Keratinocyte (primary cell): ENCODE data around the gene CD36. TPM values are rescaled to one million over a fixed set of nuclear protein-coding genes. Genes with fewer than 3 reads are reported as not detected.

Source experiments
- DNase-seq: peaks from one replicate; pipeline ENCODE4 v3.0.0-alpha.2; 2011; ENCODE audit warnings: low read depth, missing footprints, low spot score
- FAIRE-seq: peaks from 2 replicates; lab custom pipeline; 2011; peaks lifted over from hg19 to GRCh38; lab: Jason Lieb, UNC
- H2AFZ ChIP-seq: 2 replicates; pipeline ENCODE4 v1.6.0; 2012; ENCODE audit warnings: low read length, control low read depth, inconsistent platforms; ENCODE audit not compliant: control insufficient read depth
- H3K27ac ChIP-seq: 2 replicates; pipeline ENCODE4 v1.5.1; 2011; ENCODE audit warnings: low read length; ENCODE audit not compliant: control insufficient read depth, insufficient read depth
- H3K27me3 ChIP-seq: 3 replicates; pipeline ENCODE4 v1.6.0; 2011; ENCODE audit warnings: low read length; ENCODE audit not compliant: control insufficient read depth, insufficient read depth; ENCODE audit errors: extremely low read depth
- H3K36me3 ChIP-seq, 2 experiments: 2 replicates in 1 of 2; 3 replicates in 1 of 2; pipeline ENCODE4 v1.5.1; 2011; ENCODE audit warnings: low read length in 2 of 2, mild to moderate bottlenecking in 1 of 2; ENCODE audit not compliant: control insufficient read depth in 2 of 2, insufficient read depth in 2 of 2; ENCODE audit errors: extremely low read depth in 1 of 2
- H3K4me1 ChIP-seq: 3 replicates; pipeline ENCODE4 v1.5.1; 2011; ENCODE audit warnings: low read length; ENCODE audit not compliant: control insufficient read depth, insufficient read depth; ENCODE audit errors: extremely low read depth
- H3K4me2 ChIP-seq: 3 replicates; pipeline ENCODE4 v1.6.0; 2011; ENCODE audit warnings: low read depth, low read length; ENCODE audit not compliant: control insufficient read depth, insufficient read depth; ENCODE audit errors: extremely low read depth
- H3K4me3 ChIP-seq, 3 experiments: fragments of 200-600 bp in 1 of 3; sonication (generic) in 1 of 3; 2 replicates in 2 of 3; 3 replicates in 1 of 3; pipeline ENCODE4 v1.5.1; 2011 to 2016; ENCODE audit warnings: low read length in 3 of 3, mild to moderate bottlenecking in 3 of 3, control low read depth in 2 of 3, inconsistent platforms in 1 of 3, low read depth in 1 of 3, mixed read lengths in 1 of 3, mixed run types in 1 of 3, moderate library complexity in 1 of 3; ENCODE audit not compliant: control insufficient read depth in 2 of 3, insufficient read depth in 2 of 3; ENCODE audit errors: extremely low read depth in 1 of 3
- H3K79me2 ChIP-seq: 2 replicates; pipeline ENCODE4 v1.6.0; 2012; ENCODE audit warnings: low read length; ENCODE audit not compliant: control insufficient read depth, insufficient read depth
- H3K9ac ChIP-seq: 3 replicates; pipeline ENCODE4 v1.6.0; 2011; ENCODE audit warnings: low read length; ENCODE audit not compliant: control insufficient read depth, insufficient read depth; ENCODE audit errors: extremely low read depth
- H3K9me1 ChIP-seq: 3 replicates; pipeline ENCODE4 v1.6.0; 2011; ENCODE audit warnings: low read length; ENCODE audit not compliant: control insufficient read depth, insufficient read depth; ENCODE audit errors: extremely low read depth
- H3K9me3 ChIP-seq: 2 replicates; pipeline ENCODE4 v1.5.1; 2012; ENCODE audit warnings: low read depth, low read length; ENCODE audit not compliant: control insufficient read depth
- H4K20me1 ChIP-seq: 3 replicates; pipeline ENCODE4 v1.6.0; 2011; ENCODE audit warnings: low read length; ENCODE audit not compliant: control insufficient read depth, insufficient read depth; ENCODE audit errors: extremely low read depth
- EZH2 ChIP-seq: IDR thresholded peaks from one replicate; pipeline ENCODE4 v1.6.1; 2012; ENCODE audit warnings: inconsistent platforms, mild to moderate bottlenecking, low read length, moderate library complexity
- dilution Hi-C: fragments of 300-500 bp; cut with MboI; formaldehyde crosslinking; loops from one replicate; pipeline ENCODE4 v1.7.0; 2020; ENCODE audit warnings: low sequenced_read_pairs; ENCODE audit not compliant: extremely low pct_ligation_motif_present
- polyA plus RNA-seq, 5 experiments: library from polyadenylated mRNA; depleted of rRNA in 3 of 5; stranded (reverse) in 3 of 5; stranded (forward) in 1 of 5; unstranded in 1 of 5; fragments of >200 nt; gene quantifications; 1 replicate in 1 of 5; 2 replicates in 3 of 5; 3 replicates in 1 of 5; pipeline versions ENCODE4 v1.2.1 to v1.2.3, GENCODE V29; 2011 to 2012; ENCODE audit warnings: missing spikeins in 2 of 5, low read depth in 1 of 5, low replicate concordance in 1 of 5
- TF ChIP-seq, protein P1 (sequence below), 3 experiments: IDR thresholded peaks in 1 of 3; conservative IDR thresholded peaks in 1 of 3; optimal IDR thresholded peaks in 1 of 3; 2 replicates in 2 of 3; 3 replicates in 1 of 3; pipeline versions ENCODE3 to v1.5.1; 2011; ENCODE audit warnings: low read length in 3 of 3, mild to moderate bottlenecking in 3 of 3, moderate library complexity in 2 of 3, control low read depth in 1 of 3, inconsistent platforms in 1 of 3; ENCODE audit not compliant: insufficient read depth in 2 of 3; ENCODE audit errors: extremely low read depth in 1 of 3

CD36 gene
- polyA plus RNA-seq, 1 donor (not counting 4 experiments of a cell fraction or from before 2014, with no cell fraction given): 0.59 TPM

GRCh38 chr7:80596933-80597517 is 41.4 kb upstream of the CD36 start:
- no peak for FAIRE-seq
- DNase-seq: no peak
- no peak overlapping the region for H2AFZ ChIP-seq
- H3K27me3 ChIP-seq: no peaks in the 10 kb centered on the region
- no peaks in the 10 kb centered on the region for H4K20me1 ChIP-seq
- no peak overlapping the region for H3K9ac ChIP-seq
- no peaks in the 10 kb centered on the region for H3K9me1 ChIP-seq
- no peaks in the 10 kb centered on the region for H3K4me1 ChIP-seq
- no peaks in the 10 kb centered on the region for H3K36me3 ChIP-seq
- H3K79me2 ChIP-seq: no peaks in the 10 kb centered on the region
- no peaks in the 10 kb centered on the region for H3K9me3 ChIP-seq
- dilution Hi-C loops: no loop called here
- no peak for TF ChIP-seq EZH2
- TF ChIP-seq, protein P1, sequence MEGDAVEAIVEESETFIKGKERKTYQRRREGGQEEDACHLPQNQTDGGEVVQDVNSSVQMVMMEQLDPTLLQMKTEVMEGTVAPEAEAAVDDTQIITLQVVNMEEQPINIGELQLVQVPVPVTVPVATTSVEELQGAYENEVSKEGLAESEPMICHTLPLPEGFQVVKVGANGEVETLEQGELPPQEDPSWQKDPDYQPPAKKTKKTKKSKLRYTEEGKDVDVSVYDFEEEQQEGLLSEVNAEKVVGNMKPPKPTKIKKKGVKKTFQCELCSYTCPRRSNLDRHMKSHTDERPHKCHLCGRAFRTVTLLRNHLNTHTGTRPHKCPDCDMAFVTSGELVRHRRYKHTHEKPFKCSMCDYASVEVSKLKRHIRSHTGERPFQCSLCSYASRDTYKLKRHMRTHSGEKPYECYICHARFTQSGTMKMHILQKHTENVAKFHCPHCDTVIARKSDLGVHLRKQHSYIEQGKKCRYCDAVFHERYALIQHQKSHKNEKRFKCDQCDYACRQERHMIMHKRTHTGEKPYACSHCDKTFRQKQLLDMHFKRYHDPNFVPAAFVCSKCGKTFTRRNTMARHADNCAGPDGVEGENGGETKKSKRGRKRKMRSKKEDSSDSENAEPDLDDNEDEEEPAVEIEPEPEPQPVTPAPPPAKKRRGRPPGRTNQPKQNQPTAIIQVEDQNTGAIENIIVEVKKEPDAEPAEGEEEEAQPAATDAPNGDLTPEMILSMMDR (optimal IDR thresholded peaks at IDR 0.05 in 1 of 3, IDR thresholded peaks at IDR 0.05 in 1 of 3, conservative IDR thresholded peaks at IDR 0.05 in 1 of 3; ENCODE audit: extremely low read depth in 1 of 3, insufficient read depth in 2 of 3, low read length in 3 of 3): no peak
- no peak overlapping the region for H3K4me3 ChIP-seq
- H3K27ac ChIP-seq: no peak overlapping the region
- H3K4me2 ChIP-seq: no peak overlapping the region

DNA sequence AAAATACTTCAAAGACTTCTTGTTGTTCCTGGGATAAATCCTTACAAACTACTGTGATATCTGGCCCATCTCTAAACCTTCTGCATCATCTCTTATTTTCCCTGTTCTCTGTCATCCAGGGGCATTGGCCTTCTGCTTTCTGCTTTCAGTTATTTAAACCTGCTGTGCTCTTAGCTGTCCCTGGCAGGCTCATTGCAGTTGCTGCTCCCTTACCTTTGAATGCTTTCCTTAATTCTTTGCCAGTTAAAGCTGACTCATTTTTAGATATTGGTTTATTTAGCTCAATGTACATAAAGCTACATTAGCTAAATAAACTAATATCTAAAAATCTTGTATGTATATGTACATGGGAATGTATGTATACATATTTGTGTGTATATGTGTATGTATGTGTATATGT is 40.6 kb upstream of the CD36 start:
- no peak overlapping the region for H3K4me2 ChIP-seq
- FAIRE-seq (no peak), DNase-seq (no peak)
- H3K79me2 ChIP-seq: no peaks in the 10 kb centered on the region
- no peaks in the 10 kb centered on the region for H4K20me1 ChIP-seq
- H3K9me1 ChIP-seq: no peaks in the 10 kb centered on the region
- dilution Hi-C loops: no loop called here
- no peak overlapping the region for H2AFZ ChIP-seq
- H3K4me3 ChIP-seq: no peak overlapping the region
- TF ChIP-seq, protein P1 (optimal IDR thresholded peaks at IDR 0.05 in 1 of 3, IDR thresholded peaks at IDR 0.05 in 1 of 3, conservative IDR thresholded peaks at IDR 0.05 in 1 of 3; ENCODE audit: extremely low read depth in 1 of 3, insufficient read depth in 2 of 3, low read length in 3 of 3): no peak
- no peak for TF ChIP-seq EZH2
- no peaks in the 10 kb centered on the region for H3K9me3 ChIP-seq
- no peaks in the 10 kb centered on the region for H3K36me3 ChIP-seq
- H3K27ac ChIP-seq: no peak overlapping the region
- H3K4me1 ChIP-seq: no peaks in the 10 kb centered on the region
- H3K27me3 ChIP-seq: no peaks in the 10 kb centered on the region
- H3K9ac ChIP-seq: no peak overlapping the region
